GM12891 (cell line): ENCODE results near the gene STRIT1.

Experiments
- PAX5 ChIP-seq: IDR thresholded peaks from 2 replicates; pipeline ENCODE4 v1.6.1; 2011; ENCODE audit warnings: low read length, moderate library complexity, mild to moderate bottlenecking; ENCODE audit not compliant: insufficient read depth, severe bottlenecking
- POLR2A ChIP-seq: IDR thresholded peaks from 2 replicates; pipeline ENCODE4 v1.6.1; 2011; ENCODE audit warnings: low read depth, low read length, control low read depth
- POLR2AphosphoS5 ChIP-seq: IDR thresholded peaks from 2 replicates; pipeline ENCODE4 v1.6.1; 2011; ENCODE audit warnings: low read depth, low read length, control low read depth
- POU2F2 ChIP-seq: IDR thresholded peaks from 2 replicates; pipeline ENCODE4 v1.6.1; 2011; ENCODE audit warnings: low read depth, mild to moderate bottlenecking, control low read depth, low read length, moderate library complexity
- SPI1 ChIP-seq: IDR thresholded peaks from 2 replicates; pipeline ENCODE4 v1.6.1; 2011; ENCODE audit warnings: low read depth, low read length, control low read depth
- TAF1 ChIP-seq: IDR thresholded peaks from 2 replicates; pipeline ENCODE4 v1.6.1; 2011; ENCODE audit warnings: low read depth, low read length, control low read depth

GRCh38 chr3:155329513-155330048 is 36.1 kb upstream of the STRIT1 start:
- TF ChIP-seq POLR2AphosphoS5 (no peak), POLR2A (no peak), POU2F2 (no peak), SPI1 (no peak), TAF1 (no peak), PAX5 (no peak)
